Astrocyte (in vitro differentiated cells and primary cell): ENCODE data around the gene PCDHGC4. TPM values are rescaled to one million over a fixed set of nuclear protein-coding genes. Genes with fewer than 3 reads are reported as not detected.
A peak's percentile ranks its signal among the peaks of the same experiment; 100 is the strongest.

Experiments used
- DNase-seq: peaks from one replicate; pipeline ENCODE4 v3.0.0-alpha.2; 2010; ENCODE audit warnings: low read depth
- FAIRE-seq: peaks from 2 replicates; lab custom pipeline; 2011; peaks lifted over from hg19 to GRCh38; lab: Jason Lieb, UNC
- H2AFZ ChIP-seq: 2 replicates; pipeline ENCODE4 v1.6.0; 2012; ENCODE audit warnings: low read depth, low read length, inconsistent platforms
- H3K27ac ChIP-seq: 2 replicates; pipeline ENCODE4 v1.5.1; 2011; ENCODE audit warnings: low read depth, low read length, inconsistent platforms
- H3K27me3 ChIP-seq: 2 replicates; pipeline ENCODE4 v1.6.0; 2011; ENCODE audit warnings: low read length, inconsistent platforms; ENCODE audit not compliant: insufficient read depth
- H3K36me3 ChIP-seq: 2 replicates; pipeline ENCODE4 v1.5.1; 2011; ENCODE audit warnings: low read length, inconsistent platforms; ENCODE audit not compliant: insufficient read depth
- H3K4me1 ChIP-seq: 2 replicates; pipeline ENCODE4 v1.5.1; 2011; ENCODE audit warnings: low read length, inconsistent platforms; ENCODE audit not compliant: insufficient read depth
- H3K4me2 ChIP-seq: 2 replicates; pipeline ENCODE4 v1.6.0; 2012; ENCODE audit warnings: low read length, inconsistent platforms
- H3K4me3 ChIP-seq: 2 replicates; pipeline ENCODE4 v1.5.1; 2011; ENCODE audit warnings: low read depth, mild to moderate bottlenecking, low read length, inconsistent platforms; ENCODE audit not compliant: insufficient read depth
- H3K79me2 ChIP-seq: 2 replicates; pipeline ENCODE4 v1.6.0; 2012; ENCODE audit warnings: mild to moderate bottlenecking, low read length, inconsistent platforms; ENCODE audit not compliant: insufficient read depth
- H3K9ac ChIP-seq: 2 replicates; pipeline ENCODE4 v1.6.0; 2012; ENCODE audit warnings: mild to moderate bottlenecking, low read length, inconsistent platforms
- H3K9me3 ChIP-seq: 2 replicates; pipeline ENCODE4 v1.5.1; 2012; ENCODE audit warnings: low read depth, mild to moderate bottlenecking, low read length, inconsistent platforms; ENCODE audit not compliant: insufficient read depth
- H4K20me1 ChIP-seq: 2 replicates; pipeline ENCODE4 v1.6.0; 2012; ENCODE audit warnings: low read length, inconsistent platforms; ENCODE audit not compliant: insufficient read depth
- H3K27ac Mint-ChIP-seq: one replicate; pipeline ENCODE4 v1.8.0; 2021; ENCODE audit warnings: mild to moderate bottlenecking, mixed read lengths; ENCODE audit not compliant: unreplicated experiment
- H3K27me3 Mint-ChIP-seq: one replicate; pipeline ENCODE4 v1.8.0; 2021; ENCODE audit warnings: low read depth, mixed read lengths; ENCODE audit not compliant: unreplicated experiment
- H3K36me3 Mint-ChIP-seq: one replicate; pipeline ENCODE4 v1.8.0; 2021; ENCODE audit warnings: low read depth, mixed read lengths; ENCODE audit not compliant: unreplicated experiment
- H3K4me1 Mint-ChIP-seq: one replicate; pipeline ENCODE4 v1.8.0; 2021; ENCODE audit warnings: low read depth, mixed read lengths; ENCODE audit not compliant: unreplicated experiment
- H3K4me3 Mint-ChIP-seq: one replicate; pipeline ENCODE4 v1.8.0; 2021; ENCODE audit warnings: mild to moderate bottlenecking, moderate library complexity, mixed read lengths; ENCODE audit not compliant: unreplicated experiment
- H3K9me3 Mint-ChIP-seq: one replicate; pipeline ENCODE4 v1.8.0; 2021; ENCODE audit warnings: mild to moderate bottlenecking, mixed read lengths; ENCODE audit not compliant: unreplicated experiment
- CTCF ChIP-seq: IDR thresholded peaks from 2 replicates; pipeline ENCODE4 v1.5.1; 2011; ENCODE audit warnings: low read depth, mild to moderate bottlenecking, inconsistent platforms, low read length, moderate library complexity; ENCODE audit not compliant: insufficient read depth
- EZH2 ChIP-seq: IDR thresholded peaks from 2 replicates; pipeline ENCODE4 v1.6.1; 2012; ENCODE audit warnings: mild to moderate bottlenecking, low read length, inconsistent platforms; ENCODE audit not compliant: insufficient read depth
- total RNA-seq: library from RNA; stranded (reverse); gene quantifications from 2 replicates; pipeline ENCODE4 v1.2.1, GENCODE V29; 2021

PCDHGC4 gene
- total RNA-seq, 1 donor from 2014 or later, result 7.4 TPM

- H3K27ac ChIP-seq, result no peak overlapping the region
- no peak overlapping the region for H3K9ac ChIP-seq
- H3K36me3 ChIP-seq, result no peaks in the 10 kb centered on the region
- Mint-ChIP-seq H3K36me3 (peaks cover 25% of the 10 kb centered on the region), H3K9me3 (peaks cover 2% of the 10 kb centered on the region), H3K27me3 (no peaks in the 10 kb centered on the region), H3K27ac (no peak overlapping the region), H3K4me1 (peaks cover 45% of the 10 kb centered on the region), H3K4me3 (no peak overlapping the region)
- peaks cover 47% of the 10 kb centered on the region for H3K79me2 ChIP-seq
- TF ChIP-seq EZH2 (no peak), CTCF (no peak)
- H3K4me2 ChIP-seq, result no peak overlapping the region
- peaks cover 49% of the 10 kb centered on the region for H3K4me1 ChIP-seq
- H3K9me3 ChIP-seq, result no peaks in the 10 kb centered on the region
- peaks cover 38% of the 10 kb centered on the region for H4K20me1 ChIP-seq
- H2AFZ ChIP-seq, result no peak overlapping the region
- DNase-seq (no peak), FAIRE-seq (no peak)
- no peak overlapping the region for H3K4me3 ChIP-seq
- H3K27me3 ChIP-seq, result no peaks in the 10 kb centered on the region
These were observed 7.5 kb downstream of the PCDHGC4 start for GRCh38 chr5:141492168-141492885.

- Mint-ChIP-seq H3K36me3 (peaks cover 21% of the 10 kb centered on the region), H3K4me1 (peaks cover 39% of the 10 kb centered on the region), H3K27ac (peak overlapping the region; percentile 41), H3K27me3 (no peaks in the 10 kb centered on the region), H3K9me3 (peaks cover 4% of the 10 kb centered on the region), H3K4me3 (no peak overlapping the region)
- Histone ChIP-seq H3K27me3 (no peaks in the 10 kb centered on the region), H2AFZ (no peak overlapping the region), H3K4me2 (peak overlapping the region; percentile 78), H3K4me3 (no peak overlapping the region), H3K27ac (peak overlapping the region; percentile 78), H3K4me1 (peaks cover 43% of the 10 kb centered on the region), H3K79me2 (peaks cover 44% of the 10 kb centered on the region), H3K9me3 (no peaks in the 10 kb centered on the region), H3K36me3 (peaks cover 3% of the 10 kb centered on the region), H4K20me1 (peaks cover 23% of the 10 kb centered on the region), H3K9ac (peak overlapping the region; percentile 80)
- FAIRE-seq (no peak), DNase-seq (peak; percentile 71)
- no peak for TF ChIP-seq EZH2
- TF ChIP-seq CTCF, result no peak
These were observed 8.9 kb downstream of the PCDHGC4 start for GRCh38 chr5:141493500-141494422.
